IPS DF 6.9 (cell line): Measurements from ENCODE around the gene LRGUK.
"Not testable (repeated sequence)": the region's sequence is repeated elsewhere in the genome, so short reads cannot be mapped to it uniquely, and the experiment has no call there.

Source experiments
- DNase-seq: peaks from one replicate; pipeline ENCODE4 v3.0.0-alpha.2; 2013; ENCODE audit warnings: low read depth, low spot score
- H3K27ac ChIP-seq: one replicate; pipeline ENCODE4 v1.5.1; 2013; ENCODE audit warnings: low read length, control low read depth
- H3K27me3 ChIP-seq: 2 replicates; pipeline ENCODE4 v1.6.1; 2013; ENCODE audit warnings: mild to moderate bottlenecking, low read length; ENCODE audit not compliant: control insufficient read depth, insufficient read depth
- H3K36me3 ChIP-seq: 2 replicates; pipeline ENCODE4 v1.6.1; 2013; ENCODE audit warnings: low read length; ENCODE audit not compliant: control insufficient read depth, insufficient read depth
- H3K4me1 ChIP-seq: 2 replicates; pipeline ENCODE4 v1.6.1; 2013; ENCODE audit warnings: low read length; ENCODE audit not compliant: control insufficient read depth, insufficient read depth
- H3K4me3 ChIP-seq: 2 replicates; pipeline ENCODE4 v1.5.1; 2013; ENCODE audit warnings: mild to moderate bottlenecking, low read length
- H3K9me3 ChIP-seq: 2 replicates; pipeline ENCODE4 v1.6.1; 2013; ENCODE audit warnings: low read length, inconsistent platforms; ENCODE audit not compliant: control insufficient read depth, insufficient read depth
- WGBS: extraction: QIAGEN DNeasy Blood & Tissue Kit; methylation state at CpG from one replicate; pipeline ENCODE4 v1.1.7; 2013; ENCODE audit warnings: mixed read lengths, missing lambda C conversion rate; ENCODE audit not compliant: insufficient read length, insufficient coverage; 5-methylcytosine and 5-hydroxymethylcytosine counted together

LRGUK gene, protein sequence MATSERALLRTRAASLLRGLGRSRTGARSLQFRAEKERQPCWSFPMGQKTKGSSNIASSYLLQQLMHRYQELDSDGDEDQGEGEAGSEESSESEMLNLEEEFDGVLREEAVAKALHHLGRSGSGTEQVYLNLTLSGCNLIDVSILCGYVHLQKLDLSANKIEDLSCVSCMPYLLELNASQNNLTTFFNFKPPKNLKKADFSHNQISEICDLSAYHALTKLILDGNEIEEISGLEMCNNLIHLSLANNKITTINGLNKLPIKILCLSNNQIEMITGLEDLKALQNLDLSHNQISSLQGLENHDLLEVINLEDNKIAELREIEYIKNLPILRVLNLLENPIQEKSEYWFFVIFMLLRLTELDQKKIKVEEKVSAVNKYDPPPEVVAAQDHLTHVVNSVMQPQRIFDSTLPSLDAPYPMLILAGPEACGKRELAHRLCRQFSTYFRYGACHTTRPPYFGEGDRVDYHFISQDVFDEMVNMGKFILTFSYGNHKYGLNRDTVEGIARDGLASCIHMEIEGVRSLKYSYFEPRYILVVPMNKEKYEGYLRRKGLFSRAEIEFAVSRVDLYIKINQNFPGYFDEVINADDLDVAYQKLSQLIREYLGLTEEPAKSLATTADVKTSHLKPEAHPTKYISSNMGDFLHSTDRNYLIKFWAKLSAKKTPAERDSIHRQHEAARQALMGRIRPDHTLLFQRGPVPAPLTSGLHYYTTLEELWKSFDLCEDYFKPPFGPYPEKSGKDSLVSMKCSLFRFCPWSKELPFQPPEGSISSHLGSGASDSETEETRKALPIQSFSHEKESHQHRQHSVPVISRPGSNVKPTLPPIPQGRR

DNA sequence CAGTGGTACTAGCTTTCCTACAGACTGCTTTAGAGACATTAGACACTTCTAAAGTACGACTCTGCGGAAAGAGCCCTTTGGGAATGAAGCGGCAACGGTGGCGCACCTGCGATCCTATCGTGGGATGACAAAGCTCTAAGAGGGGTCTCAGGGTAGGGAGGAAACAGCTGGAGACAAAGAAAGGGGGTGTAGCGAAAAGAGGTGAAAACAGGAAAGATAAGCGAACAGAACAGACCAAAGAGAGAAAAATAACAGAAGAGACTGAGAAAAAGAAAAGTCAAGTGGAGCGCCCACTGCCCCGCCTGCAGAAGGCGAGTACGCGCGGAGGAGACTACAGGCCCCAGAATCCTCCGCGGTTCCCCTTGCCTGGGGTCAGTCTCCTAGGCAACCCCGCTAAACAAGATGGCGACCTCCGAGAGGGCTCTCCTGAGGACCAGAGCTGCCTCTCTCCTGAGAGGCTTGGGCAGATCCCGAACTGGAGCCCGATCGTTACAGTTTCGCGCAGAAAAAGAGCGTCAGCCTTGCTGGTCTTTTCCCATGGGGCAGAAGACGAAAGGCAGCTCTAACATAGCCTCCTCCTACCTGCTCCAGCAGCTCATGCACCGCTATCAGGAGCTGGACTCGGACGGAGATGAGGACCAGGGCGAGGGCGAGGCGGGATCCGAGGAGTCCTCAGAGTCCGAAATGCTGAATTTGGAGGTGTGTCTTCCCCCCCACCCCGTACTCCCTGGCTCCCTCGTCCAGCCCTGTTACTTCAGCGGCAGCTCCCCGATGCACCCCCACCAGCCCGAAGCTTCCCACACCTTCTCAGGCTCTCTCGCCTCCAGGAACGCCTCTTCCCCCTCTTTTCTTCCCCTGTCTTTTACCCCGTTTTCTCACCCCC lies at the start of gene LRGUK:
Gene LRGUK (plus strand): TSS at position 375 of the 883 bp plus-strand sequence. CDS start 28 bp downstream, at position 403.
- no CpG with 5 or more reads among the region's 43 CpGs for WGBS
- H3K4me1 ChIP-seq, result peaks cover 5% of the 10 kb centered on the region; the same call in 1 of the 2 replicates
- H3K4me3 ChIP-seq, result peak within 1 kb of the TSS; percentile 70; the same call in 1 of the 2 replicates
- H3K27ac ChIP-seq, result no peak within 1 kb of the TSS
- no peaks in the 10 kb centered on the region for H3K36me3 ChIP-seq
- no peaks in the 10 kb centered on the region for H3K27me3 ChIP-seq
- peak; percentile 74 for DNase-seq
- no peaks in the 10 kb centered on the region for H3K9me3 ChIP-seq

DNA sequence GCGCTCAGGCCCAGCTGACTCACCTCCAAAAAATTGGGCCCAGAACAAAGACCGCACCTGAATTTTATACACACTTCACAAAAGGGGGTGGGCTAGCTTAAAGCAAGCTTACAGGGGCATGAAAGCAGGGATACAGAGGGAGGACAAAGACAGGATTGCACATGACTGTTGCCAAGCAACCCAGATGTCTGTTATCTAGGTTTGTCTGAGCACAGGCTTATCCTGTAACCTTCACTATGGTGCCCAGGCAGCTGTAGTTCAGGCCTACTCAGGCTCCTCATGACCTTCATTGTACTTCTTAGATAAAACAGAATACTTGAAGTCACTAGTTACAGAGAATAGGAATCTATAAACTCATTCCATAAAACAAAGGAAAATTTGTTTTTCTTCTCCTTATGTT lies 49.6 kb upstream of the LRGUK start:
- H3K27ac ChIP-seq, H3K4me3 ChIP-seq, H3K9me3 ChIP-seq, DNase-seq, H3K36me3 ChIP-seq, H3K27me3 ChIP-seq, H3K4me1 ChIP-seq: not testable (repeated sequence)
- WGBS, result no CpG with 5 or more reads among the region's 2 CpGs

DNA sequence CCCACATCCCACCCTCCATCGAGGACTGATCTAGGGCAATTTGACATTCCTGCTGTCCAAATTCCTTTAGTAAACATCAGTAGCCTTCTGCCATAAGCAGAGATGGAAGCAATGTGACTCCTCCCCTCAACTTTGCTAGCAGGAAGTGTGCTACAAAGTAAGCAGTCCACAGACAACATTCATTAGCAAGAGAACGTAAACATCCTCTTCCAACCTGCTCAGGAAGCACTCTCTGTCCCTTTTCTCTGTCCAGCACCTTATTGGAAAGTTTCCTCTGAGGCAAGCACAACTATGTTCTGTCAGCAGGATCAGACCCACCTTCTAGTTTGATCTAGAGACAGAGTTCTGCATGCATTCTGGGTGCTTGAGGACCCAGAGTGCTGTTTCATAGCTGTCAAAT lies 48.1 kb upstream of the LRGUK start:
- Histone ChIP-seq H3K36me3 (no peaks in the 10 kb centered on the region), H3K27me3 (no peaks in the 10 kb centered on the region), H3K4me3 (no peak overlapping the region), H3K9me3 (no peaks in the 10 kb centered on the region), H3K4me1 (no peaks in the 10 kb centered on the region), H3K27ac (no peak overlapping the region)
- DNase-seq, result no peak
- WGBS, result no CpG with 5 or more reads among the region's 2 CpGs

DNA sequence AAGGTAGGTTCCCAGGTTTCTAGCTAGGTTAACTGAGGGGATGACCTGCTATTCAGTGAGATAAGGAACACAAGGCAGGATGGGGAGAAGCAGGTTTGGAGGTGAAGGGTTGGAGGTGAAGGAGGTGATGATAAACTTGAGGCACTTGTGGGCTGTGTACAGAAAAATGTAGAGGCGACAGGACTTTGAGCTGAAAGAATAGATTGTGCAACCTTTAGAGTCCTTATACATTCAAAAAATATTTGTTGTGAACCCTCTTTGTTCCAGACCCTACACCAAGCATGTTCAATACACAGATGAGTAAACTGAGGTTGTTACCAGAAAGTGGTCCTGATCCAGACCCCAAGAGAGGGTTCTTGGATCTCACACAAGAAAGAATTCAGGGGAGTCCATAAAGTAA lies 45.4 kb upstream of the LRGUK start:
- H3K4me3 ChIP-seq, result no peak overlapping the region
- no peak overlapping the region for H3K27ac ChIP-seq
- DNase-seq, result no peak
- H3K36me3 ChIP-seq, result no peaks in the 10 kb centered on the region
- no peaks in the 10 kb centered on the region for H3K4me1 ChIP-seq
- WGBS, result no CpG with 5 or more reads among the region's 1 CpG
- no peaks in the 10 kb centered on the region for H3K27me3 ChIP-seq
- H3K9me3 ChIP-seq, result no peaks in the 10 kb centered on the region

DNA sequence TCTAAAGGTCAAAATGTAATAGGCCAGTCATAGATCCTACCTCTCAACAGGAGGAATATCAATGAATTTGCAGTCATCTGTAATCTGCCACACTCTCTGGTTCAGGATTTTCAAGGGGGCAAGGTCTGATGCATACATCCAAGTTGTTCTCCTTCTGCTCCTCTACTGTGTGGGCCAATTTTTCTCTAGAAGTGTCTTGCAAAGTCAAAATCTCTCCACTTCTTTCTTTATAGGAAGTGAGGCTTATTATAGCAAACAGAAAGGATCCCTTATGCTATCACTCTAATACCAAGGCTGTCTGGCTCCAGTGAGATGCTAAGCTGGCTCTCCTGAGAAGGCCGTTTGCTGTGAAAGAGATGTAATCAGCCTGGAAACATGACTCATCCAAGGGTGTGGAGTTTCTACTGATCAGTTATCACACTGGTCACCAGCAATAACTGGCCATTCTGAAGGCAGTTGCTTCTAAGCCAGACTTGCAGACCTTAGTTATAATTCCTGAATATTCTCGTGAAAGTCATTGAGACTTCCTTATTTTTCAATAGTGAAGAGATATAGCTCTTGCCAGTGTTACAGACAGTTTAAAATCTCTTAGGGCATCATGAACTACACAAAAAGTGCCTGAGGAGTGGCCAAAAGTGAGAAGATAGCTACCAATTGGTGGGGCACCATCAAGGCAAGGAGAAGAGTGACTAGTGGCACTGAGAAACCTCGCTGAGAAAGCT lies 43.2 kb upstream of the LRGUK start:
- H3K27ac ChIP-seq, result no peak overlapping the region
- H3K36me3 ChIP-seq, result no peaks in the 10 kb centered on the region
- no CpG with 5 or more reads among the region's 3 CpGs for WGBS
- no peaks in the 10 kb centered on the region for H3K4me1 ChIP-seq
- no peak overlapping the region for H3K4me3 ChIP-seq
- H3K27me3 ChIP-seq, result no peaks in the 10 kb centered on the region
- DNase-seq, result no peak
- no peaks in the 10 kb centered on the region for H3K9me3 ChIP-seq

DNA sequence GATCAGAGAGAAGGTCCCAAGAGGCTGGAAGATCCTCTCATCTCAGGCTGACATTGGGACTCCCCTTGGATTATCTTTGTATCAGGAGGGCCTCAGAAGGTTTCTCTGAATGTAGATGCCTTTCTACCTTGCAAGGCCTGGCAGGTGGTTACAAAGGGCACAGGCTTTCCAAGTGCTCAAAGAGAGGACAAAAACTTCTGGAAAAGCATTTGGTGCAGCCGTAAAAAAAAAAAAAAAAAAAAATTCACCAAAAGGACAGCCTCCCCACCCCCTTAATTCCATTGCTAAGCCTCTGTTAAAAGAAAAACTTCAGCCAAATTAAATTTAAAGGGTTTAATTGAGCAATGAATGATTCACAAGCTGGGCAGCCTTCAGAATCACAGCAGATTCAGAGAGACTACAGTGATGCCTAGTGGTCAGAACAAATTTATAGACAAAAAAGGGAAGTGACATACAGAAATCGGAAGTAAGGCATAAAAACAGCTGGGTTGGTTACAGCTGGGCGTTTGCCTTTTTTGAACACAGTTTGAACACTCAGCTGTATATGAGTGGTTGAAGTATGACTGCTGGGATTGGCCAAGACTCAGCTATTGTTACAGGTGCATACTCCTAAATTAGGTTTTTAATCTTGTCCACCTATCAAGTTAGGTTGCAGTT lies 42.5 kb upstream of the LRGUK start:
- DNase-seq, result no peak
- no peaks in the 10 kb centered on the region for H3K27me3 ChIP-seq
- no peaks in the 10 kb centered on the region for H3K9me3 ChIP-seq
- no peaks in the 10 kb centered on the region for H3K4me1 ChIP-seq
- WGBS, result no CpG with 5 or more reads among the region's 3 CpGs
- H3K36me3 ChIP-seq, result no peaks in the 10 kb centered on the region
- H3K27ac ChIP-seq, result no peak overlapping the region
- H3K4me3 ChIP-seq, result no peak overlapping the region

DNA sequence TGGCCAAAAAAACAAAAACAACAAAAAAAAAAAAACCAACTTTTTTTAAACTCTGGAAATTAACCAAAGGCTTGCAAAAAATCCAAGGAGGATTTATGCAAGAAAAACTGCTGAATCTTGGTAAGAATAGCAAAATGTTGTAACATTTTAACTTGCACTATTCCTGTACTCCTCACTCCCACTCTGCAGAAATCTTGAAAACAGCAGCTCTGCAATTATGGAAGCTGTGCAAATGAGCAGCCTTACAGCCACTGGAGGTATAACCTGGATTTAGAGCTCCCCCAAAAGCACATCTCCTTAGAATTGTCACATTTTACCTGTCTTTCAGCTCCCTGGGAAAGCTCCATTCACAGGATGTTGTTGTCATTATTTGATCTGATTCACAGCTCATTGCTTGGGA lies 41.8 kb upstream of the LRGUK start:
- Histone ChIP-seq H3K4me3 (no peak overlapping the region), H3K27me3 (no peaks in the 10 kb centered on the region), H3K4me1 (no peaks in the 10 kb centered on the region), H3K27ac (no peak overlapping the region), H3K9me3 (no peaks in the 10 kb centered on the region), H3K36me3 (no peaks in the 10 kb centered on the region)
- DNase-seq, result no peak

DNA sequence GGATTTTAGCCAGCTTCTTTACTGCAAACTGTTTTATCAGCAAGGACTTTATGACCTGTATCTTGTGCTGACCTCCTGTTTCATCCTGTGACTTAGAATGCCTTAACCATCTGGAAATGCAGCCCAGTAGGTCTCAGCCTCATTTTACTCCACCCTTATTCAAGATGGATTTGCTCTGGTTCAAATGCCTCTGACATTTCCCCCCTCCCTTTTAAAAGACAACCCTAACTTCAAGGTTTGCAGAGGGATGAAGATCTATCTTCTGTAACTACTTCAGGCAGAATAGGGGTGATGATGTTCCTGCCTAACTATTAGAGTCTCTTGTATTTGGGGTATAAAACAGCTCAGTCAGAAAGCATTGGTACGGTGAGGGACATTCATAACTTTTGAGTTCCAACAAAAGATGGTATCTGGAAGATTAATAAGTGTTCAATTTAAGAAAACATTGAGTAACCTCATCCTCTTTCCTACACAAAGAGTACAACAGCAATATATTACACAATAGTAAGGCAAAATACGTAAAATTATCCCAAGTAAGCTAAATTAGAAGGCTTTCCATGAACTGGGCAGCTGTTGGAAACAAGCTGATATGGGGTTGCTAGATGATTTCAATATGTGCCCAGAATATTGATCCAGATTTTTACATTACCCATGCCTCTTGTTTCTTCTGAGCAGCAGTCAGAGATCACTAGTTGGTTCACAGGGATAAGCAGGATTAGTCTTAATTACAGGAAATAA lies 40.0 kb upstream of the LRGUK start:
- Histone ChIP-seq H3K27me3 (no peaks in the 10 kb centered on the region), H3K27ac (no peak overlapping the region), H3K4me1 (no peaks in the 10 kb centered on the region), H3K9me3 (no peaks in the 10 kb centered on the region), H3K4me3 (no peak overlapping the region), H3K36me3 (no peaks in the 10 kb centered on the region)
- no peak for DNase-seq
- WGBS, result no CpG with 5 or more reads among the region's 2 CpGs

DNA sequence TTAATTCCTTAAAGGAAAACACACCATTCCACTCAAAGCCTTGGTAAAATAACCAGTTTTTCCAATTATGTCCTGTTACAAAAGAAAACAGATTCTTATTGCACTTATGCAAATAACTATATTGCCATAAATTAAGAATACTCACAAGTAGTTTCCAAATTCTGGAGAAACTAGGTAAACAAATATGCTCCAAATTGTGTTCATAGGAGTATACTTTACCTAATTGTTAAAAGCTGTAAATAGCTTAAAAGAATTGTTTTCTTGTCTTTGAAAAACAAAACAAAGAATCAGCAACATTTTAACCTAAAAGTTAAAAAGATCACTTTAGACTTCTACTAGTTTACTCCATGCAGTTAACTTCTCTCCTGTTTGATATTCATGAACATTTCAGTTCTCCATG lies 38.9 kb upstream of the LRGUK start:
- Histone ChIP-seq H3K4me1 (no peaks in the 10 kb centered on the region), H3K9me3 (no peaks in the 10 kb centered on the region; the same call in 1 of the 2 replicates), H3K36me3 (no peaks in the 10 kb centered on the region), H3K27ac (no peak overlapping the region), H3K27me3 (no peaks in the 10 kb centered on the region), H3K4me3 (no peak overlapping the region)
- DNase-seq, result no peak
